Left ventricle myocardium superior (tissue), 1 donor: ENCODE data around the gene KIF26B. TPM values are rescaled to one million over a fixed set of nuclear protein-coding genes. Genes with fewer than 3 reads are reported as not detected.

Source experiments
- ATAC-seq: fragments of 200-7000 bp; cut with Tn5 transposase; one replicate; pipeline ENCODE4 v1.9.1; 2020; ENCODE audit warnings: mild to moderate bottlenecking, moderate library complexity
- DNase-seq: peaks from one replicate; pipeline ENCODE4 v3.0.0-alpha.2; 2020
- intact Hi-C: fragments of 100-400 bp; cut with micrococcal nuclease; formaldehyde crosslinking; loops from one replicate; pipeline ENCODE4 v1.11.0; 2022
- total RNA-seq: library from RNA; stranded (reverse); fragmentation: NEBNext Ultra II Directional; extraction: Animal tissue kit (Norgen Biotek cat#: 25700); gene quantifications from one replicate; pipeline ENCODE4 v1.2.1, GENCODE V29; 2021
- donor health status: DM: no; HTN: yes; CAD: no; lungs with severe emphysema.

KIF26B gene
- total RNA-seq, 1 donor from 2014 or later = 3.1 TPM

DNA sequence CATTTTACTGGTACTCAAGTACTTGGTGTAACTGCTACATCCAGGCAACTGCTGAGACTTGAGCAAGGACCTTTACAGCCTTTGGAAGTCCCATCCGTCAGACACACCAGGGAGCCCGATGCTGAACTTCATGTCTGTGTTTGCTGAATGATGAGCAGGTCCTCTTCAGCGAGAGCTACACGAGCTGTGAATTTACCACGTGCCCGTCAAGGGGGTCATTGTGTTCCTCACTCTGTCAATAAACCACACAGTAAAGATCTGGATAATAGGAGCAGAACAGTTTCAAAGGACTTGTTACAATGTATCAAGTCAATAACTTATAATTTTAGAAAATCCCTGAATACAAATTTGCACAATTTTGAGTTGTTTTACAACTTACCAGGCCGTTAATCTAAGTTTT lies 427.2 kb downstream of the KIF26B start:
- DNase-seq = no peak
- ATAC-seq = no peak
- intact Hi-C loops = no loop called here

GRCh38 chr1:245583081-245583480 lies 428.3 kb downstream of the KIF26B start:
- DNase-seq (no peak), ATAC-seq (no peak)
- intact Hi-C loops = no loop called here

DNA sequence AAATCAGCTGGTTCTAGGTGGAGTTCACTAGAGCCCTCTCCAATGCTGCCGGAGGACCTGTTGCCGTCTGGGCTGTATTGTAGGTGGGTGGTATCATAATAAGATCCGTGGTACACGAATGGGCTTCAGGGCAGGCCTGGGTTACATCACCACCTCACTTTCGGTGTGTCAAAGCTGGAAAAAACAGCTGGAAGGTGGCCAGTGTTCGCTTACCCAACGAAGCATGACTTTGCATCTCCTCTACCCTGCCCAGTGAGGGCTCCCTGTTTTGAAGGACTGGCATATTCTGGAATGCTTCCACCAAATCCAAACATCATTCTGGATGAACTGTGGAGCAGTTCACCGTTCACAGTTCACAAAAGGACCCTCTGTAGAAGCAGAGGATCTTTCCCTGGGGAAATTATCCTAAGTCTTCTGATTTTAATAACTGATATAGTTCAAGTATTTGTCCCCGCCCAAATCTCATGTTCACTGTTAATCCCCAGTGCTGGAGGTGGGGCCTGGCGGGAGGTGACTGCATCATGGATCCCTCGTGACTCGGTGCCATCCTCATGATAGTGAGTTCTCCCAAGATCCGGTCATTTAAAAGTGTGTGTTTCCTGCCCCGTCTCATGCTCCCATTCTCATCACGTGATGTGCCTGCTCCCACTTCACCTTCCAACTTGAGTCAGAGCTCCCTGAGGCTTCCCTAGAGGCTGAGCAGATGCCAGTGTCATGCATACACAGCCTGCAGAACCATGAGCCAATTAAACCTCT lies 429.0 kb downstream of the KIF26B start:
- intact Hi-C loops = no loop called here
- DNase-seq (no peak), ATAC-seq (peak; percentile 81)

- intact Hi-C loops = no loop called here
Measured at GRCh38 chr1:245585252-245585959, 430.6 kb downstream of the KIF26B start.

DNA sequence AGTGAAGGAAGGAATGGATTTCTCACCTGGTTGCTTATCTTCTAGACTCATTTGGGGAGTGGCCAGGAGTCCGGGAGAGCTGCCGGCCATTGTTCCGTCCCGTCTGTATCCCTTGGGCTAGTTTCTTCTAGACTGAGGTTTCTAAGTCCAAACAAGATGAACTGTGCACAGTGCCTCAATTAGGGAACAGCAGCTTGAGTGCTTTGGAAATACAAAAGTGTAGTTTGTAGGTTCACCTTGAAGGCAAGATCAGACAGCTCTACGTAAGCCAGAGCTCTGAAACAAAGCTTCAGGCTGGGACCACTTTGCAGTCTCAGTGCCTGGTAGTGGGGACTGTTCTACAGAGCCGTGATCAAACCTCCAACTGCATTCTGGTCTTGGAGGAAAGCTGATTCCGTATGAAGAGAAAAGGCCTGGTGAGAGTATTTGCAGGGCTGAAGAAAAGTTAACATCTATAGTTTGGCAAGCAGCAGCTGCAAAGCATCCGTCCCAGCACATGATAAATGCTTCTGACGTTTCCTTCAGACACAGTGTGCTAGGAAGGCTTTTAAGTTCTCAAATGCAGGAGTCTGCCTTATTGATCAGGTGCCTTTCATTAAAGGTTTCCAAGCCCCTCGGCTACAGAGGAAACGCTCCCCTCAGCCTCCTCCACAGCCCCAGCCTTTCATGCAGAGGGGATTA lies 432.8 kb downstream of the KIF26B start:
- intact Hi-C loops = no loop called here
- ATAC-seq = no peak
- no peak for DNase-seq

More at GRCh38 chr1:245585252-245585959, 430.6 kb downstream of the KIF26B start:
- DNase-seq (no peak), ATAC-seq (no peak)

GRCh38 chr1:245588116-245588639 lies 433.4 kb downstream of the KIF26B start:
- intact Hi-C loops = no loop called here
- DNase-seq (no peak), ATAC-seq (no peak)

DNA sequence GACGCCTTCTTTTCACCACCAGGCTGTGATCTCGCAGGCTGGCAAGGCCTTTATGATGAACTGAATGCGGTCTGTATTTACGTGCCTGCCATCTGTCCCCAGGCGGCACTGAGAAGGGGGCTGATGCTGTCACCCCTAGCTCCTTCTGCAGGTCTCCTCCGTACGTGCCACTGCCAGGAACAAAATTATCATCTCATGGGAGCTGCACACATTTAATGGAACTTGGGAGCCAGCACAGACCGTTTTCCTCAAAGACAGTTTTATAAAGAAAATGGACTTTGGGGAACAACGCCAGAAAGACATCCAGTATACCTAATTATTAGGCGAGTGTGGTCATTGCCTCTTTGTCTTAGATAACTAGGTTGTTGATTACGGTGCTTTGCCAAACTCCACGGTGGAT lies 434.5 kb downstream of the KIF26B start:
- intact Hi-C loops = no loop called here
- ATAC-seq (no peak), DNase-seq (no peak)

DNA sequence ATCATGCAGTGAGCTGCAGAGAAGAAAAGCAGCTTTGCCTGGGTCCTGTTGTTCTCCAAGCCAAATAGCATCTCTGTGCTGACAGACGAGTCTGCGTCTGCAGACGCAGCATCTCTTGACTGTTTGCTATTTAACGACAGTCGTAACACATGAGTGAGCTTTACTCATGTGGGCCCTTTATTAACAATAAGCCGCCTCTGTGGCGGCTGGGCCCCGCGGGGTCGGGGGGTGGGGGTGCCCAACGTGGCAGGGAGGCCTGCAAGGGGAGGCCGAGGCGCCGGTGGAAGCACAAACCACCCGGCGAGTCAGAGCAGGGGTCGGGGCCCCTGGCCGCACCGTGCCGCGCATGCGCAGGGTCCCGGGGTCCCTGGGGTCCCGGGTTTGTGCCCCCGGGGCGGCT lies 435.1 kb downstream of the KIF26B start:
- intact Hi-C loops = no loop called here
- ATAC-seq (no peak), DNase-seq (no peak)

GRCh38 chr1:245590726-245591125 lies 435.9 kb downstream of the KIF26B start:
- ATAC-seq (no peak), DNase-seq (no peak)
- intact Hi-C loops = no loop called here

- intact Hi-C loops = no loop called here
- ATAC-seq (no peak), DNase-seq (no peak)
Measured at GRCh38 chr1:245591346-245592188, 436.8 kb downstream of the KIF26B start.

DNA sequence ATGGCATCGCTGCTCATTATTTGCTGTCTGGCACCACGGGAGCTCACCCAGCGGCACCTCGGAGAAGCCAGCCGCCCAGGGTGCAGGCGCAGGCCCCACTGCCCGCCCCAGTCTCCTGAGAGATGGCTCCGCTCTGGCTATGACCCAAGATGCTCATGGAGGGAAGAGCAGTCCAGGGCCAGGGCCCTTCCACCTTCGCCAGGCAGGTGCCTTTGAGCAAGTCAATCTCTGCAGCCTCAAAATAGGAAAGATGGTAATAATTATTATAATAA lies 437.3 kb downstream of the KIF26B start:
- DNase-seq = no peak
- no peak for ATAC-seq
- intact Hi-C loops = no loop called here

GRCh38 chr1:245598524-245599305 lies 443.9 kb downstream of the KIF26B start:
- peak; percentile 97 for ATAC-seq
- DNase-seq = peak; percentile 69
- intact Hi-C loops = no loop called here

DNA sequence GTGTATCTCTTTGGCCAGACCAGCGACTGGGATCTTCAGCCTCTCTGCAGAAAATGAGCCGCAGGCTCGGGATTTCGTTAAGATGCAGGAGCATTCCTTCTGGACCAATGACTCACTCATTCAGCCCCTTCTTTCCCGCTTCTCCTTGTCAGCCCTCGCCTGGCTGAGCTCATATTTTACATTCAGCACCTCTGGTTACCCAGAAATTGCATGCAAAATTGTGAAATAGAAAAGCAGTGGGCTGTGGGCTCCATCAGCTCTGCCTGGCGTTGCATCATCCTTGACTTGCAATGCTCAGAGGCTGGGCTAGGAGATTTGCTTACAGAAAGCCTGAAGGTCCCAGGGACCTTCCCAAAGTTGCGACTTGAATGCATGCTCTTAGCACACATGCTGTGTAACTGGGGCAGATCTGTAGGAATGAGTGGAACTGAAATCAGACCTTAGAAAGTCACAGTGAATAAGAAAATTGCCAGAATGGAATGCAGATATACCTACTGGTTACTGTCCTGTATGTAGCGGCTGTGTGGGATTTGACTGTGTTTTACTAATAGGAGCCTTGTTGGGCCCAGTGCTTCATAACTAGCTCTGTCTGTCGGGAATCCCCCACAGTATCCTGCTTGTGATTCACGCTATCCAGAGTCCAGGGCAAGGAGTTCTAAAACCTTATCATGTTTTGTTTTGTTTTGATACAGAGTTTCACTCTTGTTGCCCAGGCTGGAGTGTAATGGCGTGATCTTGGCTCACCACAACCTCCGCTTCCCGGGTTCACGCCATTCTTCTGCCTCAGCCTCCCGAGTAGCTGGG lies 444.8 kb downstream of the KIF26B start:
- peak; percentile 37 for DNase-seq
- intact Hi-C loops = no loop called here

GRCh38 chr1:245600658-245601057 lies 445.9 kb downstream of the KIF26B start:
- ATAC-seq = no peak
- no peak for DNase-seq
- intact Hi-C loops = no loop called here

More for the DNA sequence above, 444.8 kb downstream of the KIF26B start:
- peak; percentile 69 for ATAC-seq

DNA sequence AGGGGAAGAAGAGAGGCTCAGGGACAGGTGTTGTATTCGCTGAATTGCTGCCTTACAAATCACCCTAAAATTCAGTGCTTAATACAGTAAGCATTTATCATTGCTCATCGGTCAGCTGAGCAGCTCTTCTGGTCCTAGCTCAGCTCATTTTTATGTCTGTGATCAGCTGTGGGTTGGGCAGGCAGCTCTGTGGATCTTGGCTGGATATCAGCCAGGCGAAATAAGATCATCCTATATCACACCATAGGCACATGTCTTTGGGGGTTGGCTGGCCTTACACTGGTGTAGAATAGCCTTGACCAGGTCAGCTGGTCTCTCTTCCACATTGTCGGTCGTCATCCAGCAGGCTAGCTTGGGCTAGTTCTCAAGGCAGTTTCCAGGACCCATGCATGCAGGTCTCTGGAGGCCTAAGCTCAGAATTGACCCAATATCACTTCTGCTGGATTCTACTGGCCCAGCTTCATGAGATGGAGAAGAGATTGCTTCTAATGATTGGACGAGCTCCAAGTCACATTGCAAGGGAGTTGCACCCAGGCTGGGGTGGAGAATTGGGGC lies 448.6 kb downstream of the KIF26B start:
- ATAC-seq = no peak
- DNase-seq = no peak
- intact Hi-C loops = no loop called here

DNA sequence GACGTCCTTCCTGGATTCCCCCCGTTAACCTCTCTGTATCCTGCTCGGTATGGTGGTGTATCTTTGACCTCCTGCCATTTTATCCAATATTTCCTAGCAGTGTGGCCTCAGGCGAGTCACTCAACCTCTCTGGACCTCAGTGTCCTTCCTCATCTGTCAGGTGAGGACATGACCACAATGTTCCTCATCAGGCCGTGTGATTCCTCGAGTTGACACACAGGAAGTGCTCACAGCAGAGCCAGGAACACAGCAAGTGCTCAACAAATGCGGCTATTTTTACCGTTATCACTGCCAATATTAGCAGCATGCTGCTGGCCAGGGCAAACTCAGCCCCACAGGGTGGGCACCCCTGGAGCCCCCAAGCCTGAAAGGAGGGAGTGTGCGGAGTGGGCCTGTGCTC lies 450.2 kb downstream of the KIF26B start:
- DNase-seq (no peak), ATAC-seq (peak; percentile 65)
- intact Hi-C loops = no loop called here

GRCh38 chr1:245605480-245606156 lies 450.8 kb downstream of the KIF26B start:
- ATAC-seq (peak; percentile 58), DNase-seq (no peak)
- intact Hi-C loops = no loop called here
